GM18505 (cell line): ENCODE results near the gene MPZ.

ENCODE experiments used
- ATAC-seq: cut with Tn5 transposase; IDR thresholded peaks from one replicate; pipeline ENCODE4 v1.9.1; 2021; ENCODE audit not compliant: unreplicated experiment
- POLR2A ChIP-seq: IDR thresholded peaks from 4 replicates; pipeline ENCODE4 v1.6.1; 2011; ENCODE audit warnings: borderline replicate concordance; ENCODE audit not compliant: insufficient read depth, insufficient read length; ENCODE audit errors: extremely low read depth

The MPZ gene

DNA sequence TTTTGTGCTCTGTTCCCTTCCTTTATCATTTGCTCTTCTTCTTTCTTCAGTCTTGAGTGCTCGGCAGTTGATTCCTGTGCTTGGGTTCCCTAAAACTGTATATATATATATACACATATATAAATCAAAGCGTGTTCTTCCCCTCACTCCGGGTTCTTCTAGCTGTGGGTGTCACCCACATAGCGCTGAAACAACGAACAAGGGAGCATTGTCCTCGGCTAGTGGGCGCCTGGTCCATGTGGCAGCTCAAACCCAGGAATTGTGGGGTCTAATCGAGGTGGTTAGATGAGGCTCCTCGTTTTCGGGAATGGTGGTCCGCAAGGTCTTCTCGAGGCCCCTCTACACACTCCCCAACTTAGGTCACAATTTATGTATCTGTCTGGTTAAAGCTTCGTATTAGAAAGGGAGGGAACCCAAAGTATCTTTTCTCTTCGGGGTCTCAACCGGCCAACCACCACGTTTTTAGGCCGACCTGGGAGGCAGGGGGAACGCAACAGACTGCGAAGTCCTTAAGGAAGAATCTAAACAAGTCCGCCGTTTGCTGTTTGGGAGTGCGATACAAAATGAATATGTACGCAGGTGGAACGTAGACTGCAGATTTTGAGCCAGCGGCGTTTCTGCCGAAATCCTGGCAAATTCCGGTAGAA, 3.9 kb upstream of the MPZ start:
- no peak for TF ChIP-seq POLR2A
- peak; percentile 7 for ATAC-seq

DNA sequence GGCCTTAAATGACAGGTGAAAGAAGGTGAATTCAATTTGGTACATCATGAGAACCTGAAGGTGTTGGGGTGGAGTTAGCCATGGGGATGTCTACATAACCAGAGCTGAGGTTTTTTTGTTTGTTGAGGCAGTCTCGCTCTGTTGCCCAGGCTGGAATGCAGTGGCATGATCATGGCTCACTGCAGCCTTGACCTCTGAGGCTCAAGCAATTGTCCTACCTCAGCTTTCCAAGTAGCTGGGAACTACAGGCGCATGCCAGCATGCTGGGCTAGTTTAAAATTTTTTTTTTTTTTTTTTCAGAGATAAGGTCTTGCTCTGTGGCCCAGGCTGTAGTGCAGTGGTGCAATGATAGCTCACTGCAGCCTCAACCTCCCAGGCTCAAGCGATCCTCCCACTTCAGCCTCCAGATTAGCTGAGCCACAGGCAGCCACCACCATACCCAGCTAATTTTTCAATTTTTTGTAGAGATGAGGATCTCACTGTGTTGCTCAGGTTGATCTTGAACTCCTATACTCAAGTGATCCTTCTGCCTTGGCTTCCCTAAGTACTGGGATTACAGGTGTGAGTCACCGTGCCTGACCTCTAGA, 1.9 kb upstream of the MPZ start:
- TF ChIP-seq POLR2A: no peak
- no peak for ATAC-seq

DNA sequence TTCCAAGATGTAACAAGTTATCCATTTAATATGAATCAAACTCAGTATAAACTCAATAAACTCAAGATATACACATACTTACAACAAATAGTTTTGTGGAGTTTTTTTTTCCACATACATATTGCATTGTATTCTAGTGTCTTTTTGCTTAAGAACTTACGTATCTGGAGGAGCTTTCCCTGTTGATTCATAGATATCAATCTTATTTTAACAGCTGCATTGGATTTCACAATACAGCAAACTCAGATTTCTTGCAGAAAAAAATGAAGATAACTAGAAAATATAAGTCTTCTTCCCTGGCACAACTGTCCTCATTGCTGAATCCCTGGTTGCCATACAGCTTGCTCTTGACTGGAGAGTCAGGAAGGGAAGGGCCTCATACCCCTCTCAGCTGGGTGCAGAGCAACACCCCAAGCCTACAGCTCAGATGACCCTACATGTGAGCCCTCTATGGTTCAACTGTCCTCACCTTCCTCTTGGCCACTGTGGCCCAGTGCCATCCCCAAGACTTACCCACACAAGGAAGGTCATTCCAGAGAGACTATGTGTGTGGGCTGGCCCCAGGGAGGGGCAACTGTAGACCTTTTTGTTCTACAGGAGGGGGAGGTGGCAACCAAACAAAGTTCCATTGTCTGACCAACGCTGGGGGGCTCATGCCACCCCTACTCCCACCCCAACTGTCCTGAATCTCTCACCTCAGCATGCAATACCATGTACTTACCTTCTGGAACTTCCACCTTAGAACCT, 1.7 kb downstream of the MPZ start:
- no peak for TF ChIP-seq POLR2A
- ATAC-seq: no peak

GRCh38 chr1:161307230-161307768, 2.5 kb downstream of the MPZ start:
- TF ChIP-seq POLR2A: no peak
- no peak for ATAC-seq

GRCh38 chr1:161305867-161306519, 3.8 kb downstream of the MPZ start:
- peak; percentile 56 for ATAC-seq
- TF ChIP-seq POLR2A: peak; percentile 69

DNA sequence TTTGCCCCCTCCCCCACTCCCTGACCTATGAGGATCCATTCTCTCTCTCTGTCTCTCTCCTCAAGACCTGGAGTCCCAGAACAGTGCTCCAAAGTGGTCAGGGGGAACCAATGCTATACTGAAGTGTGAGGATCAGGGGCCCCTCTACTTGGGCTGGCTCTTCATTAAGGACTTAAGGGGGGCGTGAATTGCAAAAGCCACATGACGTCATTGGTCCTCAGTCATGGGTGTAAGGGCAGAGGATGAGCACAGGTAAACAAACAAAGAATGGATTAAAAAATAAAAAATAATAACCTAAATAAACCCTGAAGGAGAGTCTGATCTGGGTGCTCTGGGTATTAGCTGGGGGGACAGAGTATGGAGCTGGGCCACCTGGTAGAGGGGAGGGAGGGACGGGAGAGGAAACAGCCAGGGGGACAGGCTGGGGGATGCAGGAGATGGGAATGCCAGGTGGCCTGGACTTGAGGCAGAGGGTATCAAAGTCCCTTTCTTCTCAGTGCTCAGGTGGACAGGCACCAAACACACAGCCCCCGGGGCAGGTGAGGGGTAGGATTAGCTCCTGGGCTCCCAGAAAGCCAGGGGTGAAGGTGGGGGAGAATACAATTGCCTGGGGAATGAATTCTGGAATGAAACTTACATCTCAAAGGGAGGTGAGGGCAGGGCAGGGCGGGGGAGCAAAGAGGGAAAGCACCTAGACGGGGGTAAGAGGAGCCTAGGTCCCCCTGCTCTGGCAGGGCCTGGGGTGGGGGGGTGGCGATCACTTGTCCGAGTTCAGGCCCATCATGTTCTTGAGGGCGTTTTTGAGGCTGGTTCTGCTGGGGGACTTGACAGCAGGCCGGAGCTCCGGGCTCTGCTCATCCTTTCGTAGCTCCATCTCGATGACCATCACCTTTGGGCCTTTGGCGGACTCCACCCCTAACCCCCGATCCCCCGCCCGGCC, 4.6 kb downstream of the MPZ start:
- TF ChIP-seq POLR2A: no peak
- ATAC-seq: no peak

- no peak for TF ChIP-seq POLR2A
- ATAC-seq: no peak
These were observed 9.3 kb downstream of the MPZ start for GRCh38 chr1:161300478-161300877.

- ATAC-seq: no peak
- TF ChIP-seq POLR2A: no peak
These were observed 10.4 kb downstream of the MPZ start for GRCh38 chr1:161299347-161299746.

DNA sequence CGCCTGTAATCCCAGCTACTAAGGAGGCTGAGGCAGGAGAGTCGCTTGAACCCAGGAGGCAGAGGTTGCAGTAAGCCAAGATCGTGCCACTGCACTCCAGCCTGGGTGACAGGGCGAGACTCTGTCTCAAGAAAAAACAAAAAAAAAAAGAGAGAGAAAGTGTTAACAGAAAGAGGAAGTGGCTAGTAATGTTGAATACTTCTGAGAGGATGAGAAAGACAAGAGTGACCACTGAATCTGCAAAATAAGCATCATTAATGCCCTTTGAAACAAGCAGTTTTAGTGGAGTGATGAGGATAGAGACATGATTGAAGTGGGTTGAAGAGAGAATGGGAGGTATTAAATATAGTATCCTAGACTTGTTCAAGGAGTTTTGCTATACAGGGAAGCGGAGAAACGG, 11.7 kb downstream of the MPZ start:
- TF ChIP-seq POLR2A: no peak
- no peak for ATAC-seq

GRCh38 chr1:161297415-161297814, 12.4 kb downstream of the MPZ start:
- ATAC-seq: no peak
- no peak for TF ChIP-seq POLR2A

DNA sequence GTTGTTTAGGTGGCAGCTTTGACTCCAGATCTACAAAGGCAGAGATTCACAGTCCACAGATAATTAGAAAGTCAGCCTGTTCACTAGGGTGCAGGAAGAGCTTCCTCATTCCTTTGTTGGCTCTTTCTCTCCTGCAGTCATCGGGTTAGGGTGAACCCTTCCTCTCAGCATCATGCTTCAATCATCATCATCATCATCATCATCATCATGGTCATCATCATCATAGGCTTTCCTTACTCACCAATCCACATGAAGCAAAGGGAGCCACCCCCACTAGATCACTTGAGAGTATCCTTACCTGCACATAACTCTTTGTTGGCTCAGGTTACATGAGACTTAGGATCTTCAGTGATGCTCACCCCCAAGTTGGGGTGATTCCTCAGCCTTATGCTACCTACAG, 19.0 kb downstream of the MPZ start:
- TF ChIP-seq POLR2A: no peak
- no peak for ATAC-seq

DNA sequence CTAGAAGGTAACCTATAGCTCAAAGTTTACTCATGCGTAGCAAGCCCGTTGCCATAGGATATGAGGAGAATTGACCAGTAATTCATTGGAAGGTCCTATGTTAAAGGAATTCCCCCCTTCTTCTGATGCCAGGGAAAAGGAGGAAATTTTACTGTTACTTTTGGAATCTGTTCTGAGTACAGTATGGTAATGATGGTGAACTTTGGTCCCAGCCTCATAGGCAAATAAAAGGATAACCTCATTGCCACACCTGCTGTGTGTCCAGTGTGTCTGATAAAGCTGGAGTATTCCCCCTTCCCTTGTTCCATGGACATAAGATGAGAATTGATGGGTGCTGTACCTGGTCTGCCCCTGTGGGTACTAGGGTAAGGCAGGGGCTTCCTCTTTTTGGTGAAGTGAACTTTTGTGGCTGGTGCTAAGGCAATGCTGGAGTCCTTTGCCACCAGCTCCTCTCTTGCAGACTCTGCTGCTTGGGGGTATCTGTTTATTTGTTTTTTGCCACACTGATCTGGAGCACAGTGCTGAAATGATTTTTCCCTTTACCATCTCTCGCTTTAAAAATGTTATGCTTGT, 22.2 kb downstream of the MPZ start:
- TF ChIP-seq POLR2A: no peak
- ATAC-seq: no peak
